GM19372 (cell line): Measurements from ENCODE around the gene IL15RA.
"Not testable (repeated sequence)": the region's sequence is repeated elsewhere in the genome, so short reads cannot be mapped to it uniquely, and the experiment has no call there.

Source experiments
- ATAC-seq: cut with Tn5 transposase; IDR thresholded peaks from one replicate; pipeline ENCODE4 v1.9.1; 2021; ENCODE audit warnings: mild to moderate bottlenecking, low read depth, moderate library complexity; ENCODE audit not compliant: unreplicated experiment

The IL15RA gene

GRCh38 chr10:5953676-5954075 lies 23.7 kb downstream of the IL15RA start:
- no peak for ATAC-seq

GRCh38 chr10:5952731-5953385 lies 24.5 kb downstream of the IL15RA start:
- ATAC-seq, result no peak

- ATAC-seq, result no peak
Measured at GRCh38 chr10:5951721-5952407, 25.5 kb downstream of the IL15RA start.

GRCh38 chr10:5951167-5951711 lies 26.1 kb downstream of the IL15RA start:
- ATAC-seq, result no peak

- no peak for ATAC-seq
Measured at GRCh38 chr10:5949009-5949759, 28.2 kb downstream of the IL15RA start.

GRCh38 chr10:5948208-5948585 lies 29.1 kb downstream of the IL15RA start:
- ATAC-seq, result no peak

- ATAC-seq, result no peak
Measured at GRCh38 chr10:5947471-5948207, 29.7 kb downstream of the IL15RA start.

- no peak for ATAC-seq
Measured at GRCh38 chr10:5946786-5947185, 30.6 kb downstream of the IL15RA start.

GRCh38 chr10:5946419-5946775 lies 30.9 kb downstream of the IL15RA start:
- ATAC-seq, result not testable (repeated sequence)

- ATAC-seq, result no peak
Measured at GRCh38 chr10:5945561-5946418, 31.6 kb downstream of the IL15RA start.

GRCh38 chr10:5945190-5945509 lies 32.2 kb downstream of the IL15RA start:
- no peak for ATAC-seq

- ATAC-seq, result no peak
Measured at GRCh38 chr10:5944389-5945189, 32.8 kb downstream of the IL15RA start.

- ATAC-seq, result no peak
Measured at GRCh38 chr10:5943536-5943935, 33.8 kb downstream of the IL15RA start.

GRCh38 chr10:5942474-5942873 lies 34.9 kb downstream of the IL15RA start:
- ATAC-seq, result no peak

GRCh38 chr10:5942001-5942400 lies 35.3 kb downstream of the IL15RA start:
- no peak for ATAC-seq

- no peak for ATAC-seq
Measured at GRCh38 chr10:5941579-5941978, 35.8 kb downstream of the IL15RA start.

- no peak for ATAC-seq
Measured at GRCh38 chr10:5940807-5941218, 36.5 kb downstream of the IL15RA start.

- no peak for ATAC-seq
Measured at GRCh38 chr10:5938291-5938690, 39.1 kb downstream of the IL15RA start.

GRCh38 chr10:5937016-5937415 lies 40.3 kb downstream of the IL15RA start:
- ATAC-seq, result no peak
